Endothelial cell of umbilical vein (primary cell): Measurements from ENCODE around the gene PIRT.

Experiments used
- CTCF ChIP-seq, 2 donors: IDR thresholded peaks; 1 replicate in 1 of 2; 2 replicates in 1 of 2; pipeline ENCODE4 v1.5.1; 2011; ENCODE audit warnings: low read length in 2 of 2, mild to moderate bottlenecking in 2 of 2, moderate library complexity in 2 of 2, control low read depth in 1 of 2, inconsistent platforms in 1 of 2, low read depth in 1 of 2; ENCODE audit not compliant: insufficient read depth in 1 of 2; ENCODE audit errors: extremely low read depth in 1 of 2
- EZH2 ChIP-seq: IDR thresholded peaks from 2 replicates; pipeline ENCODE4 v1.6.1; 2012; ENCODE audit warnings: borderline replicate concordance, low read depth, mild to moderate bottlenecking, moderate library complexity, low read length, inconsistent platforms; ENCODE audit not compliant: severe bottlenecking
- MAX ChIP-seq: IDR thresholded peaks from 2 replicates; pipeline ENCODE4 v1.6.1; 2011; ENCODE audit not compliant: insufficient read depth, insufficient read length

DNA sequence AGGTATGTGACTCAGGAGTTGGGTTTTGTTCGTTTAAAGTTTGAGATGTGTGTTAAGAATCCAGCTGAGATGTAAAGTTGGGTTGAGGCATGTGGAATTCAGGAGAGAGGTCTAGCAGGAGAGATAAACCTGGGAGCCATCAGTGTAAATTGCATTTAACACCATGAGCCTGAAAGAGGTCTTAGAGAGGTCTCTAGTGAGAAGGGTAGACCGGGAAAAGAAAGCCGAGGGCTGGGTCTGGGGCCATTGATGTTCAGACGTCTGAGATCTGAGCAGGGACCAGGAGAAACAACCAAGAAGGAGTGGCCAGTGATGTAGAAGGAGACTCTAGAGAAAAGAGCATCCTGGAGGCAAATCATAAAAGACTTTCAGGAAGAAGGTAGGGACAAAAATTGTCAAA is 44.1 kb upstream of the PIRT start:
- TF ChIP-seq MAX: no peak
- TF ChIP-seq CTCF (IDR thresholded peaks at IDR 0.05; ENCODE audit: extremely low read depth in 1 of 2, insufficient read depth in 1 of 2, low read depth in 1 of 2, low read length in 2 of 2): no peak
- TF ChIP-seq EZH2: no peak
